Hematopoietic multipotent progenitor cell treated with erythropoietin and hydrocortisone succinate and interleukin-3 and kit ligand, for 4 days (in vitro differentiated cells): ENCODE data around the gene ARMCX5.

Experiments
- DNase-seq: peaks from one replicate; pipeline ENCODE4 v3.0.0-alpha.2; 2015

Gene ARMCX5

DNA sequence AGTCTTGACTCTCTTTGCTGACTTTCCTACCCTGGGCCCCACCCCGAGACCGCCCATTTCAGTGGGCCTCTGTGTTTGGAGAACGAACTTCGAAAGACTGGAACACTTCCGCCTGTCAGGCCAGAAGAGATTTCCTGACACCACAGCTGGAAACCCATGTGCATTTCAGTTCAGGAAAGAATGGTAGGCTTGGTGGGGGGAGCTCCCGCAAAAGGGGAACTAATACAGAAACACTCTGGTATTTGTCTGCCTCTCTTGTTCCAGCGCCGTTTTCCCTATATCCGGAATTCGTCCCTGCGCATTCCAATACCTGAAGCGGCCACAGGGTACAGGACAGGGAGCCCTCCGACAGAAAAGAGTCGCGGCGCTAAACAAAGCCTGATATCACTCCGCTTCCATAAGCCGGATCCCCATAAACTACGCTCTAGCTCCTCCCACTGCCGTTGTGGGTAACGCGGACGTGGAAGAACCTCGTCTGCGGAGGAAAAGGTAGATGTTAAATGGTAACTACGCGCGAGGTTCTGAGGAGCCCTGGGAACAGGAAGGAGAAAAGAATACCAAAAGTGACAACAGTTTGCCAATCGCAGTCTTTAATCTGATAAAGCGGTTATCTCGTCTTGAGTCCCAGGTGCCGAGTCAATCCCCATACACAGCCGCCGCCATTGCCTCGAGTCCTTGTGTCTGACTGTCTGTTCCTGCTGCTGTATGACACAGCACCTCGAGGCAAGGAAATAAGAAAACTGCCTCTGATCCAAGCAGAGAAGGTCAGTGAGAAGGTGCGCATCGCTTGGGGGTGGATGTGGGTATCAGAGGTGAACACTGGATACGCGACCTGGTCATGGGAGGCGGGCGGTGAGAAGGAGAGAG, at the start of gene ARMCX5:
ARMCX5 (plus strand) TSS at position 432 of the 867 bp plus-strand sequence. CDS start 2,627 bp downstream, outside the sequence.
- DNase-seq: peak; percentile 91

DNA sequence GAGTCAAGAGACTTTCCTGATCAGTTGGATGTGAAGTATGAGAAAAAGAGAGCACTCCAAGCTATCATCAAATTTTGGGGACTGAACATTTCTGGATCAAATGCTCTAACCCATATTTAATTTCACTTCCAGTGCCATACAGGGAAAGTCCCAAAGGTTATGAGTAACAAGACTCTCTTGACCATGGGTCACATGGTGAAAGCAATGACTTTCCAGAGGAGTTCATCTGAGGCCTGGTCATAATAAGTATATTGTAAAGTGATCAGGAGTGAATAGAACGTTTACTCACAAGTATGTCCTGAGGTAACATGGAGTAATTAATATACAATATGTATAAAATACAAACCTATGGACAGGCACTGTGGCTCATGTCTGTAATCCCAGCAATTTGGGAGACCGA, 40.7 kb upstream of the ARMCX5 start:
- no peak for DNase-seq

DNA sequence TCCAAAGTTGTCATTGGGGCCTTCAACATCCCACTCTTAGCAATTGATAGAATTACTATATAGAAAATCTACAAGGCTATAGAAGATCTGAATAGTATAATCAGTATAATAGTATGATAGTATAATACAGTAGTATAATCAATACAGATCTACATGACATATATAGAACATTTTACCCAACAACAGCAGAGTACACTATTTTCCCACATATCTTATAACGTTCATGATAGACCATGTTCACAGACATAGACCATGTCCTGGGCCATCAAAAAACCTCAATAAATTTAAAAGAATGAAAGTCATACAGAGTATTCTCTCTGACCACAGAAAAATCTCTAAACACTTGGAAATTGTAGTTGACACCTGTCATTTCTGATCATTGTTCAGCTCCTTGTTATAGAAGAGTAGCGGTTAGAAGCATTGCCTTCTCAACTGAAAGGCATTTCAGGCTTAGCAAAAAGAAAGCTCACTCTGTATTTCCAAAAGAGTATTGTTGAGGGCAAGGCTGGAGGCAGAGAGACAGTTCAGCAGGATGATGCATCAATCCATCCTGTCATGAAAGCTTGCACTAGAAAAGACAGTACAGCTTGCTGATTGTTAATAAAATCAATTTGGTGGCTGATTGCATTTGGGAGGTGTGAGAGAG, 38.8 kb upstream of the ARMCX5 start:
- DNase-seq: no peak

DNA sequence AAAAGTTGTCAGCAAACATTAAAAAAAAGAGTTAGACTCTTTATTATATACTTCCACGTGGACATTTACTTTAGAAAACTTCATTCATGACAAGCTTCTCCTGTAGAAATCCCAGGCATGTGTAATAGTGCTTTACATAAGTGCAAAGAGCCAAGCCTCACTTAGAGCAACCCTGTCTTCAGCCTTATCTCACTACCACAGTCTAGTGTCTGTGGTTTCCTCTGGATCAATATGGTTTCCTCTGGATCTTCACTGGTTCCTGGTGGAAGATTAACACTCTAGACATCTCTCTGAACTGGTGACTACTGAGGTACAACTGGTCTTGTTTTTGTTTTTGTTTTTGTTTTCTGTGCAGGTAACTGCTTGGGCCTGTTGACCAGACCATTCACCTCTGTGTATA, 18.4 kb upstream of the ARMCX5 start:
- DNase-seq: peak; percentile 86

DNA sequence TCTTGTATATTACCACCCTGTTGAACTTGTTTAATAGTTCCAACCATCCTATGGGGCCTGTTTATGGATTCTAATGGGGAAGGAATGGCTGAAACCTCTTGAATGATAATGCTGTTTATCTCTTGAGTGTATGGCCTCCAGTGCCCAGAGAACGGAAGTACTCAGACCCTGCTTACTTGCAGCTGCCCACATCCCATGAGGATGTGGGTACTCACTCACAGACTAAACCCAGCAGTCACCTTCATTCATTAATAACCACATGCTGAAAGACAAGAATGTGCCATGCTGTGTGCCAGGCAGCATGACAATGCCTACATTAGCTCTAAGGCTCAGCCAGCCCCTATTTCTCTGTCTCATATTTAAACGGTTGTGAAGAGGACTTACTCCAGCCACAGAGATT, 5.9 kb upstream of the ARMCX5 start:
- peak; percentile 56 for DNase-seq

DNA sequence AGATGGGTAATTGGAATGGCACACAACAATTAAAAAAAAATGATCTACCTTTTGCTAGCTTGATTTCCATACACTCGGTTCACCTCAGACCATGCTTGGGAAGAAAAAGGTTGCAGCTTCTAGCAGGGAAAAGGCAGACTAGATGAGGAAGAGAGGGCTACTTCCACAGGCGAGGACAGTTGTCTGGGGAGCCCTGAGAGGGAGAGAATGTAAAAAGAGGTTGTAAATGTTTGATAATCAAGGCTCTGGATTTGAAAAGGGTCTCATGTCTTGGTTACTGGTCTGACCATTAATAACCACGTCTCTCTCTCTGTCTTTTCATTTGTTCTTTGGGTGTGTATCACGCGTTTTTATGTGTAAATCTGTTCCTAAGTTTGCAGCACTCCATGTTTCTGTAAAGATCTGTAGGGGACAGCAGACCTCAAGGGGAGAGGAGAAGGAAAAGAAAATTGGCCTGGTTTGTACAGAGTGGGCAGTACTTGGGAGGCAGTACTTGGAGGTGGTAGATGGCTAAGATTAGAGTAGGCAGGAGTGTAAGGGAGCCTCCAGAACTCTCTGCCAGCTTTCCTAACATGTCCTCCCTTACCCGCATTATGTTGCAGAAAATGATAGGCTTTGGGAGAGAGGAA, 750 bp downstream of the ARMCX5 start:
- peak; percentile 7 for DNase-seq

DNA sequence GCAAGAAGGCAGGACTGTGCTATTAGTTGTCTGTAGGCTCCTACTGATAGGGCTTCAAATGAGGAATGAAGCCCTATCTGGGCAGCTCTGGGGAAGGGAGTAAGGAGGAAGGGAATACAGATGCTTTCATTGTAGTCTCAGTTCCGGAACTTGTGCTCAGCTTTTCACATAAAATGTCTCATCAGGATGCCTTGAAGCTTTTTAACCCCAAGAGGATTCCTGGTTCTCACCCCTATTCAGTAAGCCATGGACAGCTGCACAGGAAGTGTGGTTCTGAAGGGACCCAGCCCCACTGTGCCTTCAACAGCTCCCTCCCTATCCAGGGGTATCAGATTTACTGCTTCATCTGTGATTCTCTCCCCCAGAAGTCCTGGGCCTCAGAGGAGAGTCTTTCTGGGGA, 5.0 kb downstream of the ARMCX5 start:
- no peak for DNase-seq

DNA sequence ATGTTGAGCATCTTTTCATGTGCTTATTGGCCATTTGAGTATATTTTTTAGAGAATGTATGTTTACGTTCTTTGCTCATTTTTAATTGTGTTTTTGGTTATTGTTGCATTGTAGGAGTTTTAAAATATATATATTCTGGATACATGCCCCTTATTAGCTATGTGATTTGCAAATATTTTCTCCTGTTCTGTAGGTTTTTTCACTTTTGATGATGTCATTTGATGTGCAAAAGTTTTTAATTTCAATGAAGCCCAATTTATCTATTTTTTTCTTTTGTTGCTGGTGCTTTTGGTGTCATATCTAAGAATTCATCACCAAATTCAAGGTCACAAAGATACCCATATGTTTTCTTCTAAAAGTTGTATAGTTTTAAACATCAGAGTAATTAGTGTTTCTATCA, 6.8 kb downstream of the ARMCX5 start:
- no peak for DNase-seq

DNA sequence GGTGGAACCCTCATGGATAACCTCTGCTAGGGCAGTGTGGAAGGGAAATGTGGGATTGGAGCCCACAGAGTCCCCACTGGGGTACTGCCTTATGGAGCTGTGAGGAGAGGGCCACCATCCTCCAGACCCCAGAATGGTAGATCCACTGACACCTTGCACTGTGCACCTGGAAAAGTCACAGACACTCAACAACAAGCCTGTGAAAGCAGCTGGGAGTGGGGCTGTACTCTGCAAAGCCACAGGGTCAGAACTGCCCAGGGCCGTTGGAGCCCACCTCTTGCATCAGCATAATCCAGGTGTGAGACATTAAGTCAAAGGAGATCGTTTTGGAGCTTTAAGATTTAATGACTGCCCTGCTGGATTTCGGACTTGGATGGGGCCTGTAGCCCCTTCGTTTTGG, 11.6 kb downstream of the ARMCX5 start:
- DNase-seq: no peak

DNA sequence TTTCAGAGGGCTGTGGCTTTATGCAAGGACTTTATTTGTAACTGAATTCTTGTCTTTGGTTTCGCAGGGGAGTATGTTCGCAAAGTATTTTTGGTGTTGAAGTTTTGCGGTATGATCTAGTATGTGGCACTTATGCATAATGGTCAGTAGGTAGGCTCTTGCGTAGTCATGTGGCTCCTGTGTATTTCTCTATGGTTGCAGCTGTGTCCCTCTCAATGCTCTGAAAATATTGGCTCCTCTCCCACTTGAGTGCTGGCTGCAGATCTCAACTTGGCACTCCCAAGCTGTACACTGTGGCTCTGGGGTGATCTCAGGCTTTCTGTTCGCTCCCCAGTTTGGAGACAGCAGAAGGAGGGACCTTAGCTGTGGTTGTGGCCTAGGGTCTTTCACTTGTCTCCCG, 24.8 kb downstream of the ARMCX5 start:
- DNase-seq: no peak

DNA sequence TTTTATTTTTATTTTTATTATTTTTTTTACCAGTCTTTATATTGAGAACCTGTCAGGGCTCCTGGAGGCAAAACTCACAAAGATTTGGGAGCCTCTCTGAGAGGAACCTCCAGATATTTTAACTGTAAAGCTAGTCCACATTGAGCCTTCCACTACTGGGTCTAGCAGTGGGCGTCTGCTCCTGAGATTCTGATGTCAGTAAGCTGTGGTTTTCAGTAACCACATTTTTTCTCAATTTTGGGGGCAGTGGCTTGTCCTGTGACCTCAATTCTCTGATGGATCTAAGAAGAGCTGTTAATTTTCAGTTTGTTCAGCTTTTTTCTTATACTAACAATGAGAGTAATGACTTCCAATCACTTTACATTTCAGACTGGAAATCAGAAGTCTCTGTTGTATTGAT, 28.3 kb downstream of the ARMCX5 start:
- peak; percentile 40 for DNase-seq

DNA sequence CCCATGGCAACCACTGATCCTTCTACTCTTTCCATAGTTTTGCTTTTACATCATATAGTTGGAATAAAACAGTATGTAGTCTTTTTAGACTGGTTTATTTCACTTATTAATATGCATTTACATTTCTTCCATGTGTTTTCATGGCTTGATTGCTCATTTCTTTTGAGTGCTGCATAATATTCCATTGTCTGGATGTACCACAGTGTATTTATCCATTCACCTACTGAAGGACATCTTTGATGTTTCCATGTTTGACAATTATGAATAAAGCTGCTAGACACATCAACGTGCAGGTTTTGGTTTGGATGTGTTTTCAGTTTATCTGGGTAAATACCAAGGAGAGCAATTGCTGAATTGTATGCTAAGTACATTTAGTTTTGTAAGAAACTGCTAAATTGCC, 38.2 kb downstream of the ARMCX5 start:
- no peak for DNase-seq

DNA sequence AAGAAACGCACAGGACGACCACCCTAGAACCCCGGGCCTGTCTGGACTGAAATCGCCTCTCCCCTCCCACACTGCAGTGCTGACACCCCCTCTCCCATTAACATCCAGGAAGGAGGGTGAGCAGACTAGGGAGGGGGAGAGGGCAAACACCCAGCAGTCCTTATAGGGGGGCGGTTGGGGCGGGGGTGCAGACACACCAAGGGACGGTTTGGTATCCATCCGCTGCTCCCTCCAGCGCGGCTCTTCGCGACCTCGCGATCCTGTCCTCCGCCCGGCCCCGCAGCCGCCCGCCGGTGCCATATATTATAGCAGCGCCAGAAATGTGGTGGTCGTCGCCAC, 51.6 kb downstream of the ARMCX5 start:
- DNase-seq: no peak

DNA sequence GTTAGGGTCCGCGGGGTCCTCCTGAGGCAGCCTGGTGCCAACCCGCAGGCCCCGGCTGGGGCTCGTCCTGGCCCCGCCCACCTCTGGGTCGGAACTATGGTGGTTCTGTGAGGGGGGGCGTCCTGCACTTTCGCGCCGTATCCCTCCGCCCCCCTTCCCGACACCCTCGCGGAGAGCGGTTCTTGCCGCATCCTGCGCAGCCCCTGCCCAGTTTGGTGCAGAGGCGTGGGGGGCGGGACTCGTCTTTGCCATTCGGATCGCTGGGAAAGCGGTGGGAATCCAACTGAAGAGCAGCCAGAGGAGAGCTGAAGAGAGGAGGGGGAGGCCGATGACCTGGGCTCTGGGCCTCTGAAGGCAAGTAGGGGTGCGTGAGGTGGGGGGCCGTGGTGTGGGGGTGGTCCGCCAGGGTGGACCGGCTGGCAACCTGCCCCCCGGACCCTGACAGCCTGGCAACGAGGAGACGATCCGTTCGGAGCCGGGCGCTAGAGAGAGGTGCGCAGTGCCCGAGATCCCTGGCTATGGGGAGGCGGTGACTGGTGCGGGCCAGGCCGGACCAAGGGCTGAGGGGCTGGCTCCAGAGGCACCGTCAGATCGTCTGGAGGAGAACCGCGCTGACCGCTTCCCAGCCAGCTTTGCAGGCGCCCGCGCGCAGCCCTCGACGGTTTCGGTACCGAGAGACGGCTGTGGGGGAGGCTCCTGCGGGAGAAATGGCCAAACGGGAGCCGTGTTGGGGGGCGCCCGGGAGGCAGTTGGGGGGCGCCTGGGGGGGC, 52.1 kb downstream of the ARMCX5 start, which contains the start of gene GPRASP1:
GPRASP1 (plus strand) TSS at position 242 of the 770 bp plus-strand sequence. CDS start 2,431 bp downstream, outside the sequence.
- DNase-seq: peak; percentile 16

DNA sequence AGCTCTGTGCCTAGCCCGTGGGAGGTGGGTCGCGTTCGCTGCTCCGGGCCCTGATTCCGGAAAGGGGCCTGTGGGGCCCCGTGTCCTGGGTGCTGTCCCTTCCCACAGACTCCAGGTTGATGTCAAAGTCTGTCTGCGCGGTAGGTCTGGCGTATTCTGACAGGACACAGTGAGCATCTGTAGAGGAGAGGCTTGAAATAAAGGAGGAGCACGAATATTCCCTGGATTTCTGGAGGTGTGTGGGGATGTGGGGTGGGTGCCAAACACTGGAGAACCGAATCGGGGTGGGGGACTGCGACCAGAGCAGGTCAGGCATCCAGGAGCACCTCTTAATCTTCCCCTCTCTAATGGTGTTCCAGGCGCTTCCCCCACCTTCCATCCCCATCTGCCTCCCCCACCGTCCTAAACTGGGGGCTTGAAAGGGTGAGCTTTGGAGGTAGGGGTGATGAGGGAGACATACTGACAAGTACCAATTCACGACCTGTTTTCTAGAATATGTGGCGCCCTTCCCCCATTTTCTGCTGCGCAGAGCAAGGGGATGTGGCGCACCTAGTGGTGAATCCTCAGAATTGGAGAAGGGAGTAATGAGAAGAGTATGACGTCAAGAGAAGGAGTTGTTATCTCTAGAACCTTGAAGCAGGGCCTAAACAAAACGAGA, 52.8 kb downstream of the ARMCX5 start:
- peak; percentile 61 for DNase-seq
